Naive thymus-derived CD4-positive, alpha-beta T cell (primary cell): ENCODE measurements around the gene CGB8. TPM values are rescaled to one million over a fixed set of nuclear protein-coding genes. Genes with fewer than 3 reads are reported as not detected.

Experiments
- ATAC-seq: fragments of 150-1000 bp; cut with Tn5 transposase; 2 replicates; pipeline ENCODE4 v1.10.0; 2021; ENCODE audit warnings: mild to moderate bottlenecking, moderate library complexity
- CTCF ChIA-PET: fragments of 350-600 bp; sonication (Branson Sonifier 250); formaldehyde crosslinking; loops from one replicate; lab custom pipeline; 2021; ENCODE audit warnings: antibody characterized with exemption; lab: Charles Lee
- POLR2A ChIA-PET: fragments of 350-600 bp; sonication (Branson Sonifier 250); formaldehyde crosslinking; loops from one replicate; lab custom pipeline; 2021; ENCODE audit warnings: antibody characterized with exemption, inconsistent platforms; lab: Charles Lee
- DNase-seq, 9 donors: peaks; one replicate each; pipeline versions ENCODE4 v3.0.0 to v3.0.0-alpha.2; 2020 to 2022; ENCODE audit warnings: mixed read lengths in 1 of 9
- H3K27ac ChIP-seq: one replicate; pipeline ENCODE4 v1.7.0; 2013; ENCODE audit warnings: mild to moderate bottlenecking, low read depth, low read length, moderate library complexity
- H3K27me3 ChIP-seq, 2 donors: one replicate each; pipeline ENCODE4 v1.7.0; 2013; ENCODE audit warnings: low read length in 2 of 2, mild to moderate bottlenecking in 2 of 2, moderate library complexity in 2 of 2; ENCODE audit not compliant: control insufficient read depth in 2 of 2, insufficient read depth in 2 of 2
- H3K36me3 ChIP-seq, 3 experiments: 1 replicate in 2 of 3; 2 replicates in 1 of 3; pipeline ENCODE4 v1.7.0; 2013; ENCODE audit warnings: low read length in 3 of 3, mild to moderate bottlenecking in 3 of 3, moderate library complexity in 1 of 3; ENCODE audit not compliant: insufficient read depth in 3 of 3, control insufficient read depth in 2 of 3
- H3K4me1 ChIP-seq, 2 donors: one replicate each; pipeline ENCODE4 v1.7.0; 2013; ENCODE audit warnings: low read length in 2 of 2, mild to moderate bottlenecking in 2 of 2, moderate library complexity in 1 of 2; ENCODE audit not compliant: control insufficient read depth in 2 of 2, insufficient read depth in 2 of 2
- H3K4me3 ChIP-seq: 2 replicates; pipeline ENCODE4 v1.7.0; 2013; ENCODE audit warnings: mild to moderate bottlenecking, low read length
- H3K9me3 ChIP-seq, 3 experiments: 1 replicate in 2 of 3; 2 replicates in 1 of 3; pipeline ENCODE4 v1.7.0; 2013; ENCODE audit warnings: low read length in 3 of 3; ENCODE audit not compliant: control insufficient read depth in 2 of 3
- H3K27ac Mint-ChIP-seq, 9 donors: one replicate each; pipeline ENCODE4 v1.8.0; 2020 to 2022; ENCODE audit warnings: mixed read lengths in 9 of 9, mild to moderate bottlenecking in 8 of 9, moderate library complexity in 5 of 9, inconsistent platforms in 2 of 9
- H3K27me3 Mint-ChIP-seq, 5 donors: one replicate each; pipeline ENCODE4 v1.8.0; 2021 to 2022; ENCODE audit warnings: mixed read lengths in 5 of 5, mild to moderate bottlenecking in 1 of 5
- H3K36me3 Mint-ChIP-seq, 5 donors: one replicate each; pipeline ENCODE4 v1.8.0; 2020 to 2022; ENCODE audit warnings: mixed read lengths in 5 of 5, mild to moderate bottlenecking in 3 of 5, inconsistent platforms in 1 of 5
- H3K4me1 Mint-ChIP-seq, 7 donors: one replicate each; pipeline ENCODE4 v1.8.0; 2020 to 2022; ENCODE audit warnings: mixed read lengths in 7 of 7, mild to moderate bottlenecking in 3 of 7, inconsistent platforms in 1 of 7
- H3K4me3 Mint-ChIP-seq, 10 donors: one replicate each; pipeline ENCODE4 v1.8.0; 2020 to 2022; ENCODE audit warnings: mild to moderate bottlenecking in 10 of 10, mixed read lengths in 10 of 10, moderate library complexity in 6 of 10, inconsistent platforms in 2 of 10
- H3K9me3 Mint-ChIP-seq, 11 donors: one replicate each; pipeline ENCODE4 v1.8.0; 2020 to 2022; ENCODE audit warnings: mixed read lengths in 11 of 11, mild to moderate bottlenecking in 4 of 11, inconsistent platforms in 1 of 11, moderate library complexity in 1 of 11
- intact Hi-C, 2 donors: fragments of 100-400 bp; cut with micrococcal nuclease; formaldehyde crosslinking; loops; one replicate each; pipeline ENCODE4 v1.15.1; 2023
- polyA plus RNA-seq, 2 donors: library from polyadenylated mRNA; unstranded; fragments of 300-500 nt; fragmentation: Illumina TruSeq; gene quantifications; one replicate each; pipeline ENCODE4 v1.2.3, GENCODE V29; 2021
- total RNA-seq, 6 experiments: library from RNA in 5 of 6; stranded (reverse) in 5 of 6; gene quantifications; 1 replicate in 5 of 6; 2 replicates in 1 of 6; pipeline ENCODE4 v1.2.3 and lab custom pipeline; 2021 to 2026

Gene CGB8
- total and polyA plus RNA-seq, 7 experiments from 2014 or later = not detected

- H3K4me3 Mint-ChIP-seq = peak overlapping the region; percentile 71 to 97 (median 94)
- Histone ChIP-seq H3K9me3 (no peaks in the 10 kb centered on the region), H3K4me1 (peaks cover 19% of the 10 kb centered on the region in 2 donors), H3K36me3 (peaks cover 12 to 39% (median 13%) of the 10 kb centered on the region in 3 experiments), H3K4me3 (peak overlapping the region; percentile 72), H3K27me3 (no peaks in the 10 kb centered on the region), H3K27ac (peak overlapping the region; percentile 94)
- peak overlapping the region; percentile 83 to 96 (median 88) for H3K27ac Mint-ChIP-seq
- peaks cover 6 to 28% (median 8%) of the 10 kb centered on the region in 5 donors for H3K36me3 Mint-ChIP-seq
- ATAC-seq (no peak), DNase-seq (no peak)
- H3K27me3 Mint-ChIP-seq = peaks cover 0 to 5% (median 0%) of the 10 kb centered on the region in 5 donors
- ChIA-PET POLR2A (interaction anchor here (2.1 kb wide), 1 partner anchor 12 kb away, joined by 4 read pairs; no protein-coding TSS in a partner anchor), CTCF (interaction anchor here (0.7 kb wide), 1 partner anchor 140 kb away, joined by 4 read pairs; no protein-coding TSS in a partner anchor)
- H3K9me3 Mint-ChIP-seq = peaks cover 0 to 7% (median 0%) of the 10 kb centered on the region in 11 donors
- intact Hi-C loops = loop anchor here in 1 of 2 donors (5.0 kb wide), 1 partner anchor 439 kb away; the partner anchor contains the start of gene CA11
- H3K4me1 Mint-ChIP-seq = peaks cover 22 to 54% (median 41%) of the 10 kb centered on the region in 7 donors
Observed at GRCh38 chr19:49086296-49086695, 37.4 kb upstream of the CGB8 start.

- H3K36me3 ChIP-seq = peaks cover 10 to 34% (median 11%) of the 10 kb centered on the region in 3 experiments
- Mint-ChIP-seq H3K9me3 (peaks cover 0 to 7% (median 0%) of the 10 kb centered on the region in 11 donors), H3K36me3 (peaks cover 6 to 25% (median 8%) of the 10 kb centered on the region in 5 donors), H3K4me3 (peak overlapping the region; percentile 71 to 97 (median 94)), H3K27ac (peak overlapping the region; percentile 83 to 96 (median 88)), H3K4me1 (peaks cover 21 to 53% (median 38%) of the 10 kb centered on the region in 7 donors), H3K27me3 (peaks cover 0 to 5% (median 0%) of the 10 kb centered on the region in 5 donors)
- ChIA-PET POLR2A (no interaction called here), CTCF (interaction anchor here (0.7 kb wide), 1 partner anchor 140 kb away, joined by 4 read pairs; no protein-coding TSS in a partner anchor)
- peaks cover 19% of the 10 kb centered on the region in 2 donors for H3K4me1 ChIP-seq
- H3K4me3 ChIP-seq = peak overlapping the region; percentile 72
- peak overlapping the region; percentile 94 for H3K27ac ChIP-seq
- intact Hi-C loops = loop anchor here (1.0 to 5.0 kb wide), 13 partner anchors 21 to 590 kb away; partner anchors contain the start of genes C19orf73 (in 2 of the 2), NUCB1 (in 2 of the 2), PPFIA3 (in 2 of the 2) and ALDH16A1 (in 1 of the 2)
- DNase-seq (no peak), ATAC-seq (no peak)
- no peaks in the 10 kb centered on the region for H3K9me3 ChIP-seq
- no peaks in the 10 kb centered on the region for H3K27me3 ChIP-seq
Observed at GRCh38 chr19:49085868-49086232, 36.9 kb upstream of the CGB8 start.

- ChIA-PET POLR2A (no interaction called here), CTCF (no interaction called here)
- Histone ChIP-seq H3K27me3 (no peaks in the 10 kb centered on the region), H3K4me3 (peak within 1 kb of the TSS; percentile 72), H3K9me3 (no peaks in the 10 kb centered on the region), H3K4me1 (peaks cover 19% of the 10 kb centered on the region in 2 donors), H3K36me3 (peaks cover 4 to 28% (median 5%) of the 10 kb centered on the region in 3 experiments), H3K27ac (peak within 1 kb of the TSS; percentile 94)
- H3K27ac Mint-ChIP-seq = peak within 1 kb of the TSS; percentile 83 to 96 (median 88)
- ATAC-seq = peak; percentile 97
- H3K4me1 Mint-ChIP-seq = peaks cover 18 to 49% (median 35%) of the 10 kb centered on the region in 7 donors
- H3K4me3 Mint-ChIP-seq = peak within 1 kb of the TSS; percentile 71 to 97 (median 94)
- intact Hi-C loops = loop anchor here (1.0 to 5.0 kb wide), 13 partner anchors 22 to 591 kb away; partner anchors contain the start of genes C19orf73 (in 2 of the 2), NUCB1 (in 2 of the 2), PPFIA3 (in 2 of the 2) and ALDH16A1 (in 1 of the 2)
- DNase-seq = peak; percentile 99 to 100 (median 100)
- H3K9me3 Mint-ChIP-seq = peaks cover 0 to 7% (median 0%) of the 10 kb centered on the region in 11 donors
- H3K27me3 Mint-ChIP-seq = peaks cover 0 to 5% (median 4%) of the 10 kb centered on the region in 5 donors
- peaks cover 6 to 19% (median 6%) of the 10 kb centered on the region in 5 donors for H3K36me3 Mint-ChIP-seq
Observed at GRCh38 chr19:49085020-49085867, 36.3 kb upstream of the CGB8 start, which contains the start of gene SNRNP70. SNRNP70 (plus strand) TSS chr19:49085451; CDS start chr19:49086415, 964 bp downstream.

GRCh38 chr19:49084206-49085019 is 35.5 kb upstream of the CGB8 start:
- H3K27me3 Mint-ChIP-seq = peaks cover 0 to 7% (median 6%) of the 10 kb centered on the region in 5 donors
- peaks cover 0 to 7% (median 0%) of the 10 kb centered on the region in 11 donors for H3K9me3 Mint-ChIP-seq
- Histone ChIP-seq H3K9me3 (no peaks in the 10 kb centered on the region), H3K4me1 (peaks cover 19% of the 10 kb centered on the region in 2 donors), H3K4me3 (peak overlapping the region; percentile 72), H3K27me3 (no peaks in the 10 kb centered on the region), H3K36me3 (peaks cover 0 to 22% (median 4%) of the 10 kb centered on the region in 3 experiments), H3K27ac (peak overlapping the region; percentile 94)
- intact Hi-C loops = loop anchor here (1.0 to 5.0 kb wide), 13 partner anchors 22 to 592 kb away; partner anchors contain the start of genes C19orf73 (in 2 of the 2), NUCB1 (in 2 of the 2), PPFIA3 (in 2 of the 2) and ALDH16A1 (in 1 of the 2)
- peak overlapping the region; percentile 71 to 97 (median 94) for H3K4me3 Mint-ChIP-seq
- peaks cover 17 to 46% (median 34%) of the 10 kb centered on the region in 7 donors for H3K4me1 Mint-ChIP-seq
- peaks cover 4 to 17% (median 6%) of the 10 kb centered on the region in 5 donors for H3K36me3 Mint-ChIP-seq
- ATAC-seq (no peak), DNase-seq (no peak)
- H3K27ac Mint-ChIP-seq = peak overlapping the region; percentile 83 to 96 (median 88)
- ChIA-PET POLR2A (no interaction called here), CTCF (interaction anchor here (0.6 kb wide), 1 partner anchor 56 kb away, joined by 3 read pairs; no protein-coding TSS in a partner anchor)

GRCh38 chr19:49081273-49081672 is 32.4 kb upstream of the CGB8 start:
- no peak overlapping the region for H3K4me3 ChIP-seq
- H3K4me1 ChIP-seq = peaks cover 3 to 5% of the 10 kb centered on the region in 2 donors
- Mint-ChIP-seq H3K27me3 (peaks cover 5 to 17% (median 8%) of the 10 kb centered on the region in 5 donors), H3K4me3 (no peak overlapping the region), H3K9me3 (peaks cover 0 to 7% (median 0%) of the 10 kb centered on the region in 11 donors), H3K27ac (peak overlapping the region in 1 of 9 donors; percentile 19), H3K36me3 (peaks cover 0 to 5% (median 0%) of the 10 kb centered on the region in 5 donors), H3K4me1 (peaks cover 8 to 20% (median 14%) of the 10 kb centered on the region in 7 donors)
- ChIA-PET CTCF (interaction anchor here (0.7 kb wide), 1 partner anchor 224 kb away, joined by 4 read pairs; no protein-coding TSS in a partner anchor), POLR2A (no interaction called here)
- intact Hi-C loops = no loop called here
- ATAC-seq = no peak
- DNase-seq = no peak
- H3K36me3 ChIP-seq = peaks cover 0 to 7% (median 0%) of the 10 kb centered on the region in 3 experiments
- no peak overlapping the region for H3K27ac ChIP-seq
- no peaks in the 10 kb centered on the region for H3K9me3 ChIP-seq
- no peaks in the 10 kb centered on the region for H3K27me3 ChIP-seq
